IgD-negative memory B cell (primary cell): ENCODE data around the gene PLA2G4E. TPM values are rescaled to one million over a fixed set of nuclear protein-coding genes. Genes with fewer than 3 reads are reported as not detected.

Experiments
- H3K27ac Mint-ChIP-seq, 3 donors: one replicate each; pipeline ENCODE4 v1.8.0; 2020 to 2022; ENCODE audit warnings: mild to moderate bottlenecking in 3 of 3, mixed read lengths in 3 of 3, moderate library complexity in 1 of 3
- H3K27me3 Mint-ChIP-seq: one replicate; pipeline ENCODE4 v1.8.0; 2021; ENCODE audit warnings: mixed read lengths
- H3K36me3 Mint-ChIP-seq: one replicate; pipeline ENCODE4 v1.8.0; 2020; ENCODE audit warnings: mild to moderate bottlenecking, mixed read lengths
- H3K4me1 Mint-ChIP-seq, 3 donors: one replicate each; pipeline ENCODE4 v1.8.0; 2020 to 2022; ENCODE audit warnings: mixed read lengths in 3 of 3, mild to moderate bottlenecking in 1 of 3
- H3K4me3 Mint-ChIP-seq, 4 donors: one replicate each; pipeline ENCODE4 v1.8.0; 2020 to 2022; ENCODE audit warnings: mild to moderate bottlenecking in 4 of 4, mixed read lengths in 4 of 4, moderate library complexity in 3 of 4
- H3K9me3 Mint-ChIP-seq, 3 donors: one replicate each; pipeline ENCODE4 v1.8.0; 2020 to 2021; ENCODE audit warnings: mixed read lengths in 3 of 3, mild to moderate bottlenecking in 1 of 3
- polyA plus RNA-seq: library from polyadenylated mRNA; unstranded; fragments of 300-500 nt; fragmentation: Illumina TruSeq; gene quantifications from one replicate; pipeline ENCODE4 v1.2.3, GENCODE V29; 2021

Gene PLA2G4E
- polyA plus RNA-seq, 1 donor from 2014 or later = not detected

GRCh38 chr15:42038401-42038800 lies 17.6 kb upstream of the PLA2G4E start:
- peaks cover 2% of the 10 kb centered on the region for H3K36me3 Mint-ChIP-seq
- no peak overlapping the region for H3K4me3 Mint-ChIP-seq
- H3K27ac Mint-ChIP-seq = no peak overlapping the region
- H3K9me3 Mint-ChIP-seq = peaks cover 0 to 2% (median 0%) of the 10 kb centered on the region in 3 donors
- peaks cover 9 to 14% (median 11%) of the 10 kb centered on the region in 3 donors for H3K4me1 Mint-ChIP-seq
- H3K27me3 Mint-ChIP-seq = peaks cover 2% of the 10 kb centered on the region

GRCh38 chr15:42037656-42038055 lies 16.8 kb upstream of the PLA2G4E start:
- no peaks in the 10 kb centered on the region for H3K36me3 Mint-ChIP-seq
- peaks cover 9 to 19% (median 16%) of the 10 kb centered on the region in 3 donors for H3K4me1 Mint-ChIP-seq
- peak overlapping the region in 1 of 4 donors; percentile 78 for H3K4me3 Mint-ChIP-seq
- peaks cover 0 to 2% (median 0%) of the 10 kb centered on the region in 3 donors for H3K9me3 Mint-ChIP-seq
- H3K27me3 Mint-ChIP-seq = peaks cover 2% of the 10 kb centered on the region
- H3K27ac Mint-ChIP-seq = no peak overlapping the region

GRCh38 chr15:42036966-42037365 lies 16.1 kb upstream of the PLA2G4E start:
- peaks cover 0 to 2% (median 0%) of the 10 kb centered on the region in 3 donors for H3K9me3 Mint-ChIP-seq
- peaks cover 2% of the 10 kb centered on the region for H3K27me3 Mint-ChIP-seq
- H3K36me3 Mint-ChIP-seq = no peaks in the 10 kb centered on the region
- H3K4me1 Mint-ChIP-seq = peaks cover 9 to 21% (median 20%) of the 10 kb centered on the region in 3 donors
- H3K27ac Mint-ChIP-seq = no peak overlapping the region
- H3K4me3 Mint-ChIP-seq = peak overlapping the region in 1 of 4 donors; percentile 78

- Mint-ChIP-seq H3K27ac (no peak overlapping the region), H3K9me3 (peaks cover 0 to 2% (median 0%) of the 10 kb centered on the region in 3 donors), H3K27me3 (peaks cover 2% of the 10 kb centered on the region), H3K4me3 (no peak overlapping the region), H3K36me3 (no peaks in the 10 kb centered on the region), H3K4me1 (peaks cover 9 to 21% (median 20%) of the 10 kb centered on the region in 3 donors)
Measured at GRCh38 chr15:42036112-42036905, 15.5 kb upstream of the PLA2G4E start.

- H3K9me3 Mint-ChIP-seq = peaks cover 0 to 2% (median 0%) of the 10 kb centered on the region in 3 donors
- H3K27ac Mint-ChIP-seq = peak overlapping the region in 2 of 3 donors; percentile 2 to 83
- peaks cover 2% of the 10 kb centered on the region for H3K27me3 Mint-ChIP-seq
- H3K36me3 Mint-ChIP-seq = no peaks in the 10 kb centered on the region
- peaks cover 9 to 21% (median 20%) of the 10 kb centered on the region in 3 donors for H3K4me1 Mint-ChIP-seq
- peak overlapping the region in 2 of 4 donors; percentile 92 to 94 for H3K4me3 Mint-ChIP-seq
Measured at GRCh38 chr15:42035435-42035761, 14.6 kb upstream of the PLA2G4E start.

- H3K27ac Mint-ChIP-seq = peak overlapping the region; percentile 2 to 83 (median 46)
- H3K9me3 Mint-ChIP-seq = peaks cover 0 to 2% (median 0%) of the 10 kb centered on the region in 3 donors
- H3K4me1 Mint-ChIP-seq = peaks cover 9 to 21% (median 20%) of the 10 kb centered on the region in 3 donors
- H3K27me3 Mint-ChIP-seq = peaks cover 2% of the 10 kb centered on the region
- H3K36me3 Mint-ChIP-seq = no peaks in the 10 kb centered on the region
- H3K4me3 Mint-ChIP-seq = peak overlapping the region in 2 of 4 donors; percentile 92 to 94
Measured at GRCh38 chr15:42034628-42035434, 14.0 kb upstream of the PLA2G4E start.

- no peak overlapping the region for H3K4me3 Mint-ChIP-seq
- peaks cover 9 to 21% (median 20%) of the 10 kb centered on the region in 3 donors for H3K4me1 Mint-ChIP-seq
- peak overlapping the region in 1 of 3 donors; percentile 54 for H3K27ac Mint-ChIP-seq
- H3K36me3 Mint-ChIP-seq = no peaks in the 10 kb centered on the region
- H3K9me3 Mint-ChIP-seq = peaks cover 0 to 2% (median 0%) of the 10 kb centered on the region in 3 donors
- peaks cover 2% of the 10 kb centered on the region for H3K27me3 Mint-ChIP-seq
Measured at GRCh38 chr15:42033214-42033873, 12.5 kb upstream of the PLA2G4E start.

- Mint-ChIP-seq H3K27me3 (peaks cover 2% of the 10 kb centered on the region), H3K4me1 (peaks cover 9 to 21% (median 20%) of the 10 kb centered on the region in 3 donors), H3K9me3 (peaks cover 0 to 2% (median 0%) of the 10 kb centered on the region in 3 donors), H3K4me3 (peak overlapping the region in 1 of 4 donors; percentile 2), H3K36me3 (no peaks in the 10 kb centered on the region), H3K27ac (peak overlapping the region in 2 of 3 donors; percentile 74 to 92)
Measured at GRCh38 chr15:42032376-42033213, 11.8 kb upstream of the PLA2G4E start.

GRCh38 chr15:42031198-42031915 lies 10.5 kb upstream of the PLA2G4E start:
- Mint-ChIP-seq H3K4me1 (peaks cover 9 to 21% (median 20%) of the 10 kb centered on the region in 3 donors), H3K36me3 (no peaks in the 10 kb centered on the region), H3K4me3 (no peak overlapping the region)

GRCh38 chr15:42027521-42027920 lies 6.7 kb upstream of the PLA2G4E start:
- H3K36me3 Mint-ChIP-seq = no peaks in the 10 kb centered on the region
- H3K27ac Mint-ChIP-seq = no peak overlapping the region
- no peak overlapping the region for H3K4me3 Mint-ChIP-seq
- H3K27me3 Mint-ChIP-seq = peaks cover 5% of the 10 kb centered on the region
- H3K9me3 Mint-ChIP-seq = peaks cover 0 to 2% (median 0%) of the 10 kb centered on the region in 3 donors
- H3K4me1 Mint-ChIP-seq = peaks cover 0 to 2% (median under 1%) of the 10 kb centered on the region in 3 donors

More at GRCh38 chr15:42031198-42031915, 10.5 kb upstream of the PLA2G4E start:
- peaks cover 0 to 2% (median 0%) of the 10 kb centered on the region in 3 donors for H3K9me3 Mint-ChIP-seq
- peaks cover 4% of the 10 kb centered on the region for H3K27me3 Mint-ChIP-seq
- H3K27ac Mint-ChIP-seq = no peak overlapping the region

GRCh38 chr15:42024303-42024702 lies 3.5 kb upstream of the PLA2G4E start:
- no peaks in the 10 kb centered on the region for H3K36me3 Mint-ChIP-seq
- peaks cover 0 to 2% (median 0%) of the 10 kb centered on the region in 3 donors for H3K9me3 Mint-ChIP-seq
- H3K27ac Mint-ChIP-seq = no peak overlapping the region
- peaks cover 7% of the 10 kb centered on the region for H3K27me3 Mint-ChIP-seq
- no peak overlapping the region for H3K4me3 Mint-ChIP-seq
- no peaks in the 10 kb centered on the region for H3K4me1 Mint-ChIP-seq

- H3K9me3 Mint-ChIP-seq = peaks cover 0 to 2% (median 0%) of the 10 kb centered on the region in 3 donors
- H3K36me3 Mint-ChIP-seq = no peaks in the 10 kb centered on the region
- H3K4me3 Mint-ChIP-seq = no peak overlapping the region
- H3K27ac Mint-ChIP-seq = no peak overlapping the region
- H3K27me3 Mint-ChIP-seq = peaks cover 10% of the 10 kb centered on the region
- H3K4me1 Mint-ChIP-seq = no peaks in the 10 kb centered on the region
Measured at GRCh38 chr15:42021593-42021992, 751 bp upstream of the PLA2G4E start.
